Measurements from ENCODE around the gene OTC.

Gene OTC

GRCh38 chrX:38352362-38352761 is at the start of gene OTC:
Gene OTC (plus strand): TSS chrX:38352604. CDS start chrX:38352697, 93 bp downstream.
- DNase-seq (ENCODE audit: low read depth in 1 of 2, low spot score in 1 of 2) = no peak

DNA sequence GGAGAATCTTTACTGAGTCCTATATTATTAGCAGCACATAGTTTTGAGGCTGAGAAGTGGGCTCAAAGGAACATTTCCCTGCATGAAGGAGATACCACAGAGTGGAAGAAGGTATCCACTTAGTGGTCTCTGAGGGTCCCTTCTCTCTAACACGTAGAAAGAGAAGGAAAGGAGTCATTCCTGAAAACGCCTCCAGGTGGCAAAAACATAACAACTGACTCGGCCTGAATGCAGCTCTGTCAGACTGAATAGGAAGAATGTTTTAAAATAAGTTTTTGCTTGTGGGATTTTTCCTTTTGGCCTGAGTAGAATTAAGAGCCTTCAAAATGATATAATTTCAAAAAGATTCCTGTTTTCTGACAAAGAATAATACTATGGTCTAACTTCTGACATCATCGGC is 48.4 kb upstream of the OTC start:
- DNase-seq (ENCODE audit: low read depth in 1 of 2, low spot score in 1 of 2) = no peak

DNA sequence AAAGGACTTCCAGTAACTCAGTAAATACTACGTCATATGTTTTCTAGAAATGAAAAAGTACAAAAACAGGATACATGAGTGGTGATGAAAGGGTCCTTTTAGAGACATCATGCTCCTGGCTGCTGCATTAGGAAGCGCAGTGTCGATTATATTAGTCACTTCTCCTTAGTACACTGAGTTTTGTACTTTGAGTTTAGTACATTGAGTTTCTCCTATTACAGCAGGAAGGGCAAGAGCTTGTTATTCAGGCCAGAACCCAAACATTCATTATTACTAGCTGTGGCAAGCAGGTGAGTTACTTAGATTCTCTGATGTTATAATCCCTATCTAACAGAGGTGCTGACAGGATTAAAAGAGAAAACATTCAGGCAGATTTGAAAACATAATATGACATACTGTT is 46.4 kb upstream of the OTC start:
- DNase-seq (ENCODE audit: low read depth in 1 of 2, low spot score in 1 of 2) = no peak

DNA sequence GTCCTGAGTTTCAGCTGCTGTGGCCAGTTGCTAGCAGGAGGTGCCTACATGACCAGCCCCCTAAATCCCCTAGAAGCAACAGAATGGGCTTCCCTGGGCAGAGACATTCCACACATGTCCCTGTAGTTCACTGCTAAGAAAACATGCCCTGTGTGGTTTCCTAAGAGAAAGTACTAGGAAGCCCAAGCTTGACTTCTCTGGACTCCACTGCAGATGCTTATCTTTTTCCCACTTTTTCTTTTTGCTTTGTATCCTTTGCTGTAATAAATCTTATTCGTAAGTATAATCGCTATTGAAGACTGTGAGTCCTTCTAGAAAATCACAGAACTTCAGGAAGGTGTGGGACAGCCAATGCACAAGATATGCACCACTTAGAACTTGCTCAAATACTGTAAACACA is 40.7 kb upstream of the OTC start:
- no peak for DNase-seq (ENCODE audit: low read depth in 1 of 2, low spot score in 1 of 2)

GRCh38 chrX:38312436-38312835 is 40.0 kb upstream of the OTC start:
- no peak for DNase-seq (ENCODE audit: low read depth in 1 of 2, low spot score in 1 of 2)

DNA sequence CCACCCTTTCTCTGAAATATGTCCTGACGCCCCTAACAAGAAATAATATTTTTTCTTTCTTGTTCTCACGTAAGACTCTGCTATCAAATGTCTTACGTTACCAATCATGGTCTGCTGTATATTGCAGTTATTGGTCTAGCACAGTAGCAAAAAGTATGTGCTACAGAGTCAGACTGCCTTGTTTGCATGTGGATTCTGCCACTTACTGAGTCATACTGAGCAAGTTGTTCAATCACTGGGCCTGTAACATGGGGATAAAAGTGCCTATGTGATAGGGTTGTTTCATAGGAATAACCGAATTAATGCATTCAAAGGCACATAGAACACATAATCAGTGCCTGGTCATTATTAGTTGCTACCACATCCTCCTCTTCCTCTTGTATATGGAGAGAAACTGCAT is 39.2 kb upstream of the OTC start:
- no peak for DNase-seq (ENCODE audit: low read depth in 1 of 2, low spot score in 1 of 2)

DNA sequence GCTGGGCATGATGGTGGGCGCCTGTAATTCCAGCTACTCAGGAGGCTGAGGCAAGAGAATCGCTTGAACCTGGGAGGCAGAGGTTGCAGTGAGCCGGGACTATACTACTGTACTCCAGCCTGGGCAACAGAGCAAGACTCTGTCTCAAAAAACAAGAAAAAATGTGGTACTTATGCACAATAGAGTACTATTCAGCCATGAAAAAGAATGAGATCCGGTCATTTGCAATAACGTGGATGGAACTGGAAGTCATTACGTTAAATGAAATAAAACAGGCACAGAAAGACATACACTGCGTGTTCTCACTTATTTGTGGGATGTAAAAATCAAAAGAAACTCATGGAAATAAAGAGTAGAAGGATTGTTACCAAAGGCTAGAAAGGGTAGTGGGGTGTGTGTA is 37.2 kb upstream of the OTC start:
- no peak for DNase-seq (ENCODE audit: low read depth in 1 of 2, low spot score in 1 of 2)

- no peak for DNase-seq (ENCODE audit: low read depth in 1 of 2, low spot score in 1 of 2)
These were observed 34.2 kb upstream of the OTC start for GRCh38 chrX:38318196-38318595.

DNA sequence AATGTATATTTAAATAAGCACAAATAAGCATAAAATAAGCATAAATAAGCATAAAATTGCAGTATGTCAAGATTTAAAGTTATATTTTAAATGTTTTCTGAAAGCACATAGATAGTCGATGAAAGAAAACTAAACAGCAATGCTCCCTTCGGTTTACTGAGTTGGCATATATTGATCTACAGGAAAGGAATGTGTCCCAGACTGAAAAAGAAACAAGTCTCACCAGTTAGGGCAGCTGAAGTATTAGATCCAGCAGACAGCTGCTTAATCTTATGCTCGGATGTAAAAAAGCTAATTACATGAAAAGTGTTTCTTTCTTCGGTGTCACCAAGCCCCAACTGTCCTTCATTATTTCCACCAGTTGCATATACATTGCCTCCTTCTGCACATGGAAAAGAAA is 33.8 kb upstream of the OTC start:
- DNase-seq (ENCODE audit: low read depth in 1 of 2, low spot score in 1 of 2) = no peak

- no peak for DNase-seq (ENCODE audit: low read depth in 1 of 2, low spot score in 1 of 2)
These were observed 31.6 kb upstream of the OTC start for GRCh38 chrX:38320819-38321218.

GRCh38 chrX:38326086-38326485 is 26.3 kb upstream of the OTC start:
- DNase-seq (ENCODE audit: low read depth in 1 of 2, low spot score in 1 of 2) = no peak

GRCh38 chrX:38327007-38327774 is 25.2 kb upstream of the OTC start, which contains the start of gene RPGR:
Gene RPGR (minus strand): TSS chrX:38327509. CDS start chrX:38327367, 142 bp downstream.
- DNase-seq (ENCODE audit: low read depth in 1 of 2, low spot score in 1 of 2) = peak; percentile 76 to 83

- no peak for DNase-seq (ENCODE audit: low read depth in 1 of 2, low spot score in 1 of 2)
These were observed 24.7 kb upstream of the OTC start for GRCh38 chrX:38327775-38328081.

GRCh38 chrX:38332505-38332904 is 19.9 kb upstream of the OTC start:
- DNase-seq (ENCODE audit: low read depth in 1 of 2, low spot score in 1 of 2) = no peak

DNA sequence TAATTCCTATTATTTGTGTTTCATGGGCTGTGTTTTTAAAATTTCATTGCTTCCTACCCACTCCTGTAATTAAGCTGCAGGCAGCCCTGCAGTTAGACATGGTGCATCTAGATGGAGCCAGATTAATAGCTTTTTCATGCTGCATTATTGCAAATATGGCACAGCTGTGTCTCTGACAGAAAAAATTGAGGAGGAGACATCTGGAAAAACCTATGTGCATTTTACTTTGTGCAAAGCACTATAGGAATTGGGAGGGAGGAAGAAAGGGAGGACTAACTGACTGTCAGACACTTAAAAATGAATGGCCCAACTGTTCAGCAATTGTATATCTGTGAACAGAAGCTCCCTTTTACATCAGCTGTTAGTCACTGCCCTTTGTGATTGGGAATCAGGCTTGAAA is 17.0 kb upstream of the OTC start:
- no peak for DNase-seq (ENCODE audit: low read depth in 1 of 2, low spot score in 1 of 2)

DNA sequence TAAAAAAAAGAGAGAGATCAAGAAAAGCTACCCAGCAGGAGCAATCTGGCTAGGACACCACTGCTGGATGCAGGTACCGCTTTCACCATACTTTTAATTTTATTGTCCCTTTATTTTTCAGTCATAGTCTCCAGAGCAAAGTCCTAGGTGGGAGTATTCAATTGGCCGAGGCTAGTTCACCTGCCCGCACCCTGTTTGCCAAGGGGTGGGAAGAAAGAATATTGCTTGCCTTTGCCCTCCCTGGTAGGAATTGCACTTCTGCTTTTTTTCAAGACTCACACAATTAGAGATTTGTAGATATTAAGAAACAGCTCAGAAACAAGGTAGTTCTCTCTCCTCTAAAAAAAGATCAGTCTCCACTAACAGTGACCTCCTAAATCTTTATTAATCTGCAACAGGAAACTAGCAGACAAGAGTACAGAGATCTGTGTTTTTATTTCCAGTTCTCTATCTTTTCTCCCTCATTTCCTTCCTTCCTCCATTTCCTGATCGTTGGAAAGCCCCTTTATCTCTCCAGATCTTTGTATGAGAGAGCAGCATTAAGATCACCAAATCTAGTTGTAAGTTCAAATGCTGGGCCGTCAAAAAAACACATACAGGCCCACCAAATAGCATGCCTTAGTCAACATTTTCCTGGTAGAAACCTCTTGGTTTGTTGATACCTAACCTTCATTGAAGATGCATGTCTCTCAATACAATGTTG is 15.7 kb upstream of the OTC start:
- DNase-seq (ENCODE audit: low read depth in 1 of 2, low spot score in 1 of 2) = no peak

DNA sequence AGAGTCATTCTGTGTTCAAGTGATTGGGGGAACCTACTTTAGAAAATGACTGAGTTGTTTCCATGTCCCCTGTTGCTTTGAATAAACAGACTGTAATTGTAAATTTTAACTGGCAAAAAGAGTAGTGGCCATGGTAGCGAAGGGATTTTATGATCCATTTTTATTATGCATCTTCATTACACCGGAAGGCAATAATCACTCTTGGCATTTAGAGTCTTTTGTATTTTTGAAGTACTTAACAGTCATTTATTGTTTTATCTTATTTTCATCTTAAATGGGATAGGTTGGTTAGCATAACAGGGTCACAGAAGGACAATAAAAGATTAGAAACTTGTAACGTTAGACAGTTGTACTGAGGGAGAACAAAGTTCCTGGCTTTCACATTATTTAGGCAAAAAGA is 11.0 kb upstream of the OTC start:
- no peak for DNase-seq (ENCODE audit: low read depth in 1 of 2, low spot score in 1 of 2)

DNA sequence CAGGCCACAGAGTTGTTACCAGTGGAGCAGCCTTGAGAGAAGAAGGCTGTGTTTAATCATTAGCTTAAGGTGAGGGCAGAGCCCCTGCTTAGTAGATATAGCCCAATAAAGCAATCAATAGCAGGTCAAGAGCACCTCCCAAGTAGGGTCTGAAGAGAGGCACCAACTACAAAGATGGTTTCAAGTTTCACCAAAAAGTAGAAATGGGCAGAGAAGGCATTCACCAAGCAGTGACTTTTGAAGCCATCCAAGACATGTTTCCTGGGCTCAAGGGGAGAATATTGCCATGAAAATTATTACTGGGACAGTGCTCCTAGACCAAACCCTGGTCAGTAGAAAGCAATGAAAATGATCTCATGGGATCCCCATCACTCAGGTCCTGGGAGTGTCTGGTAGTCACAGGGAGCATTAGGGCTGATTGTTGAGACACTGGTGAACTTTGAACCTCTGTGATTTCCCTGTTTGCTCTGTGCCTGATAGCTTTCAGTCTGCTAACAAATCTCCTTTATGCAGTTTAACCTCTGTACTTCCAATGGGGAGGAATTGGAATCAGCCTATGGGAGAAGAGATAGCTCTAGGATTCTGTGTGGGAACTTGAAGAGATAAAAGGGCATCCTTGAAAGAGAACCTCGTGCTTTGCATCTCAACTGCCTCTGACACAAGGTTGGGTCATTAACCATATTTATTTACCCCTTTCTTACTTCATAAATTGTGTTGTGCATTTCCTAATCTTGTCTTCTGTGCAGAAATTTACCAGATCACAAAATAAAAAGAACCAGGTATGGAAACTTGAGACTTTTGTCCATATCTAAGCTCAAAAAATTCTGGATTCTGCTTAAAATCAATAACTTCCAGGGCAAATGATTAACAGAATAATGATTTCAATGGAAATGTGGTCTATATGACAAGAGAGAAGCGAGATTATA is 9.3 kb upstream of the OTC start:
- no peak for DNase-seq (ENCODE audit: low read depth in 1 of 2, low spot score in 1 of 2)

DNA sequence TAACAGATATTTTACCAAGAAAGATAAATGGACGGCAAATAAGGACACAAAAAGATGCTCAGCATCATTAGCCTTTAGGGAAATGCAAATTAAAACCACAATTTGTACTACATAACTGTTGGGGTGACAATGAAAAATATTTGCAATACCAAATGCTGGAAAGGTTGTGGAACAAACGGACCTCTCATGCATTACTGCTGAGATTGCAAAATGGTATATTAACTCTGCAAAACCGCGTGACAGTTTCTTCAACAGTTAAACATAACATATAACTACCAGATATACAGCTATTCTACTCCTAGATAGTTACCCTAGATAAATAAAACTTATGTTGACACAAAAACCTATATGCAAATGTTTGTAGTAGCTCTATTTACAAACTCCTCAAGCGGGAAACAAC is 6.3 kb upstream of the OTC start:
- DNase-seq (ENCODE audit: low read depth in 1 of 2, low spot score in 1 of 2) = no peak

- DNase-seq (ENCODE audit: low read depth in 1 of 2, low spot score in 1 of 2) = no peak
These were observed 5.3 kb upstream of the OTC start for GRCh38 chrX:38347136-38347535.

- no peak for DNase-seq (ENCODE audit: low read depth in 1 of 2, low spot score in 1 of 2)
These were observed 1.1 kb upstream of the OTC start for GRCh38 chrX:38351346-38351745.

DNA sequence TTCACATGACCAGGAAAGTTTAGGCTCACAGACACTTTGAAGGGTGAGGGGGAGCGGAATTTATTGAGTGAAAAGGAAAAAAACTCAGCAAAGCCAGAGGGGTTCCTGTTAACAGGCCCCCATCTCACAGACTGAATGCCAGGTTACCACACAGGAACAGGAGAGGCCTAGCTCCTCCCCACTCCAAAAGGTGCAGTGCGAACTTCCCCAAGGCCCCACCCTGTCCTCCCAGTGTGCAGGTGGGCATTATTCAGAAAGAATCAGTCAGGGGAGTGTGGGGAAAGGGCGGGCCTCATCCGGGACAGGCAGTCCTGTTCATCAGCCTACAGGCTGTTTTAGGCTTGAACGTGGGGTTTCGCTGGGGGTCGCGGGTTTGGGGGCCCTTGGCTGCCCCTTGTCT is 4.0 kb downstream of the OTC start:
- DNase-seq (ENCODE audit: low read depth in 1 of 2, low spot score in 1 of 2) = no peak
